IPS-15b (cell line): ENCODE measurements around the gene ARID1B.

Source experiments
- H3K27me3 ChIP-seq: one replicate; pipeline ENCODE4 v1.6.1; 2013; ENCODE audit warnings: low read length; ENCODE audit not compliant: control insufficient read depth, insufficient read depth
- H3K36me3 ChIP-seq: one replicate; pipeline ENCODE4 v1.6.1; 2013; ENCODE audit warnings: low read length; ENCODE audit not compliant: control insufficient read depth, insufficient read depth
- H3K4me1 ChIP-seq: one replicate; pipeline ENCODE4 v1.6.1; 2013; ENCODE audit warnings: mild to moderate bottlenecking, low read length; ENCODE audit not compliant: control insufficient read depth, insufficient read depth
- H3K4me3 ChIP-seq: one replicate; pipeline ENCODE4 v1.5.1; 2013; ENCODE audit warnings: low read depth, low read length
- H3K9ac ChIP-seq: one replicate; pipeline ENCODE4 v1.6.1; 2013; ENCODE audit warnings: low read depth, mild to moderate bottlenecking, low read length
- H3K9me3 ChIP-seq: one replicate; pipeline ENCODE4 v1.6.1; 2013; ENCODE audit warnings: mild to moderate bottlenecking, low read length; ENCODE audit not compliant: control insufficient read depth, insufficient read depth

The ARID1B gene

DNA sequence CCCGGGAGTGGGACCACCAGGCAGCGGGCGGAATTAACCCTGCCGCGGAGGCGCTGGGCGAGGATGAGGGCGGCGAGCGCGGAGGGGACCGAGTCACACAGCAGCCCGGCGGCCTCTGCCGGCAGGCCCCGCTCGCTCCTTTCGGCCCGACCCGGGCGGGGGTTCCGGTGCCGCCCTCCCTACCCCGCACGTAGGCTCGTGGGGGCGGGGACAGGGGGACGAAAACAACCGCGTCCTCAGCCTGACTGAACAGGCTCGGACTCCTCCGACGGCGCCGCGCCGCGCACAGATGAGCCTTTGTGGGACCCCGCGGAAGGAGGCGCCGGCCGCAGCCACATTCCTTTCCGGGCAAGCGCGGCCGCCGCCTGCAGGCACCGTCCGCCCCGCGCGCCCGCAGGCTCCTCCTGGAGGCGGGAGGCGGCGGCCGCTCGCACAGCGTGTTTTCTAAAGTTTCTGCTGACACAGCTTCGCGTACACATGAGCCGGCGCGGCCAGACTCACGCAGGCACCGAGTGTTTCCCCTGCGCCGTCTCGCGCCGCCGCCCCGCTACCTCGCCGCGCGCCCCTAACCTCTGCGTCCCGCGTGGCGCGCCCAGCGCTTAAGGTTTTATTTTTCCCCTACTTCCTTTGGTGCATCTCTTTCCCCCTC, 244.3 kb downstream of the ARID1B start:
- Histone ChIP-seq H3K9me3 (no peaks in the 10 kb centered on the region), H3K4me1 (peaks cover 11% of the 10 kb centered on the region), H3K27me3 (no peaks in the 10 kb centered on the region), H3K4me3 (peak overlapping the region; percentile 78), H3K9ac (peak overlapping the region; percentile 92), H3K36me3 (no peaks in the 10 kb centered on the region)

DNA sequence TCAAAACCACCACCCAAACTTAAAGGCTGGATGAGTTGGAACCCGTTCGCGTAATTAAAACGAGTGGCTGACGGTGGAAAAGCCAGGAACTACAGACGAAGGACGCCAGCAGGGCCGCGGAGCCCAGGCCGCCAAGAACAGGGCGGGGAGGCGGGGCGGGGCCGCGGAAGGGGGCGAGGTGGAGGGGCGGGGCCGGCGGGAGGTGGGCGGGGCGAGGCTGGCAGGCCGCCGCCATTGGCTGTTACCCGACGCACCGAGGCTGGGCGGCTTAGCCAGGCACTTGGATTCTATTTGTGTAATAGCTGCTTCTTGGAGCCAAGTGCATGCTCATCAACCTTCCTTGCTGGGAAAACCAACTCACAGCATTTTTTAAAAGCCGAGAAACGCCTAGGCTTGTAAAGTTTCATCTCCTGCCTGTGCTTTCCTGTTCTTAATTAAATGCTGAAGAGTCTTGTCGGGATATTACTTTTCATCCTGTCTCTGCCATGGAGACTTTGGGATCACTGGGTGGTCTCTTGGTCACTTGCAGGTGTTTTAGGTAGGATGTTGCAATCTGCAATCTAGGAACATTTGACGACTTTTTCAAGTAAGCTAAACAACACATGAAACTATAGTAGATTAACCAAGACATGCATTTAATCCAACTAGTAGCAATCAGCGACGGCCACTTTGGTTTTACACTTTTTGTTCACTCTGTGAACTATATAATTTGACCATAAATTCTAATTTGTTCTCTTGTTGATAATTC, 245.0 kb downstream of the ARID1B start:
- Histone ChIP-seq H3K4me3 (peak overlapping the region; percentile 78), H3K4me1 (peaks cover 11% of the 10 kb centered on the region), H3K36me3 (no peaks in the 10 kb centered on the region)

DNA sequence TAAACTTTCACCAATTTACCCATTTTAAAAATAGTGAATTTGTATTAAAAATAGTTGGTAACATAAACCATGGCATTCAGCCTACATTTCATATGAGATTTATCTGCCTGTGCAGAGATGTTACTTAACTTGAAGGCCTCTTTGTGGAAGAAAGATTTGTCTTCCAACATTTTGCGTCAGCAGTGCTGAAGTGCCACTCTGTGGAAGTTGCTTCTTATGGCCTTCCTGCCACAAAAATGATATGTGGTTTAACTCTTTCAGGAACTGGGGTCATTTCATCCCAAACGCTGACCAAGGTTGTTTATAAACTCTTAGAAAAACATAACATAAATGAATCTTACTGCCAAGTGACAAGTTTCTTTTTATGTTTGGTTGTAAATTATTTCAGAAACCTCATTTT, 246.8 kb downstream of the ARID1B start:
- Histone ChIP-seq H3K4me1 (peaks cover 9% of the 10 kb centered on the region), H3K27me3 (no peaks in the 10 kb centered on the region), H3K9ac (no peak overlapping the region), H3K36me3 (no peaks in the 10 kb centered on the region), H3K9me3 (no peaks in the 10 kb centered on the region), H3K4me3 (no peak overlapping the region)

More for the DNA sequence above, 245.0 kb downstream of the ARID1B start:
- H3K9me3 ChIP-seq = no peaks in the 10 kb centered on the region
- H3K27me3 ChIP-seq = no peaks in the 10 kb centered on the region
- peak overlapping the region; percentile 76 for H3K9ac ChIP-seq

DNA sequence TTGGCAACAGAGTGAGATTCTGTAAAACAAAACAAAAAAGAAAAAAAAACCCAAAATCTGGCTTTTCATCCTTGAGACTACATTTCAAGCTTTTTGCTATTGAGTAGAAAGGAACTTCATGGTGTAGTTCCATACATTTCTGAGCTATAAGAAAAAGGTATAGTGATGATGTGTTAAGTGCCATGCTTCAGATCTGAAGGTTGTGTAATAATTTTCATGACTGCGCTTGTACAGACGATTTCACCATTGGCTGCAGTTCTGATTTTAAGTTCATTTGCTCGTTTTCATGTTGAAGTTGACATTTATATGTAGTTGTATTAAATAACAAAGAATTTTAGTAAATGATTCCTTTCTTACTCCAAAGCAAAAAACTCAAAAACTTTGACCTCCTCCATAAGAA, 247.6 kb downstream of the ARID1B start:
- H3K36me3 ChIP-seq = no peaks in the 10 kb centered on the region
- H3K27me3 ChIP-seq = no peaks in the 10 kb centered on the region
- H3K9me3 ChIP-seq = no peaks in the 10 kb centered on the region
- no peak overlapping the region for H3K4me3 ChIP-seq
- H3K9ac ChIP-seq = no peak overlapping the region
- peaks cover 9% of the 10 kb centered on the region for H3K4me1 ChIP-seq

DNA sequence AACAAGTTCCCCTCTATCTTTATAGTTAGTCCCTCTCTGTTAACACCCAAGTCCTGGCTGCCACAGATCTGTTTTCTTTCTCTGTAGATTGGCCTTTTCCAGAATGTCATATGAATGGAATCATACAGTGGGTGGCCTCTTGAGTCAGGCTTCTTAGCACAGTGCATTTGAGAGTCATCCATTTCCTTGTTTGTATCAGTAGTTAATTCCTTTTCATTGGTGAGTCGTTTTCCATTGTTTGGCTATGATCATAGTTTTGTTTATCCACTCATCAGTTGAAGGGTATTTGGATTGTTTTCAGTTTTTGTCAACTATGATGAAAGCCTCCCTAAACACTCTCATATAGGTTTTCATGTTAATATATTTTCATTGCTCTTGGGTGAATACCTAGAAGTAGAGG, 248.3 kb downstream of the ARID1B start:
- Histone ChIP-seq H3K36me3 (no peaks in the 10 kb centered on the region), H3K4me1 (peaks cover 9% of the 10 kb centered on the region), H3K9me3 (no peaks in the 10 kb centered on the region), H3K9ac (no peak overlapping the region), H3K27me3 (no peaks in the 10 kb centered on the region), H3K4me3 (no peak overlapping the region)

DNA sequence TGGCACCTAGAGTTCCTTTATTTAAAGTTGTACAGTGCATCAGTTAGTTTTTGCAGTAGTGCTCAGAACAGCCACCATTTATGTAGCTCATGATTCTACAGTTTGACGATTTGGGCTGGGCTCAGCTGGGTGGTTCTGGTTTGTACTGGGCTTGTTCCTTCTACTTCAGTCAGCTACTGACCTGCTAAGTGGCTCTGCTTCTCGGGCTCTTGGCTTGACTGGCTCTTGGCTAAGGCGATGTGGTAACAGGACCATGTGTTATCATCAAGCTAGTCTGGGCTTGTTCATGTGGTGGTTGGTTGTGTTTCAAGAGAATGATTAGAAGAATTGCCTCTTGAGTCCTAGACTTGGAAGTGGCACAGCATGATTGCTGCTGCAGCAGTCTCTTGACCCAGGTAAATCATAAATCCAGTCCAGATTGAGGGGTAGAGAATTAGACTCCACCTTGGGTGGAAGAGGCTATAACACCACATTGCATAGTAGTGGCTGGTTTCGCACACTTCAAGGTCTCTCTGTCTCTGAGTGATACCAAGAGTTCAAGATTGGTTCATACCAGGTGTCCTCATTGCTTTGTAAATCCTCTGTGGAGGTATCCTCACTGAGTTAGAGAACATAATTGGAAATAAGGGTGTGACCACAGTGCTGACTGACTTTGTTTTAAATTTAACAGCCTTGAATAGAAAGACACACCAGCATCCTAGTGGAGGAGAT, 253.0 kb downstream of the ARID1B start:
- no peaks in the 10 kb centered on the region for H3K36me3 ChIP-seq
- H3K9me3 ChIP-seq = no peaks in the 10 kb centered on the region
- H3K9ac ChIP-seq = no peak overlapping the region
- no peaks in the 10 kb centered on the region for H3K27me3 ChIP-seq
- H3K4me3 ChIP-seq = no peak overlapping the region
- H3K4me1 ChIP-seq = peaks cover 10% of the 10 kb centered on the region

DNA sequence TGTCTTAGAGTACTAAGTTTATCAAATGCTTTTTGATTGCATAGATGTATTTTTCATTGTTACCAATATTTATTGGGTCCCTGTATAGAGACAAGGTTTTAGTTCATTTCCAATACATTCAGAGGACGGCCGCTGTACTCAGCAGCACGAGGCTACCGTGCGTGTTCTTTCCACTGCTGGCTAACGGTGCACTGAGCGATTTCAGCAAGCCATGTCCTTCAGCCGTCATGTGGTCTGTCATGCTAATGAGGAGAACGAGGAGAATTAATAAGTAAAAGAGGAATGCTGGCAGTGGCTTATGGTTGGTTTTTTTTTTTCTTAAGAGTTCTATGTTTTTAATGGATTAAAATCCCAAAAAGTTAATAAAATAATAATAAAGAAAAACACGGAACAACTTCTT, 253.6 kb downstream of the ARID1B start:
- no peaks in the 10 kb centered on the region for H3K9me3 ChIP-seq
- no peak overlapping the region for H3K9ac ChIP-seq
- no peaks in the 10 kb centered on the region for H3K36me3 ChIP-seq
- H3K4me1 ChIP-seq = peaks cover 15% of the 10 kb centered on the region
- H3K4me3 ChIP-seq = no peak overlapping the region
- H3K27me3 ChIP-seq = no peaks in the 10 kb centered on the region

DNA sequence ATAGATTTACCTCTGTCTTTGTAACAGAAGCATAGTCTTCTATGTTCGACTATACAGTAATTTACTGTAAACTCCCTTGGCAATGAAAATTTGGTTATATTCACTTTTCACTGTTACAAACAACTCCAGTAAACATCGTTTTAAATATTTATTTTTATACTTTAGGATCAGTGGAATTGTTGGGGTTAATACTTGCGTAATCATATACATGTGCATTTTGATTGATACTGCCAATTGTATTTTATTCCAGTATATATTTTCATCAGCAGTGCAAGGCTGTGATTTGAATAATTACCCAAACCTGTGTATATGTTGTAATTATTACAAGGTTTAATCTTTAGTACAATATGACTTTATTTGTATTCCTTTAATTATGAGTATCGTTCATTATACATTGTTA, 255.7 kb downstream of the ARID1B start:
- H3K4me3 ChIP-seq = no peak overlapping the region
- no peaks in the 10 kb centered on the region for H3K9me3 ChIP-seq
- H3K27me3 ChIP-seq = no peaks in the 10 kb centered on the region
- H3K9ac ChIP-seq = no peak overlapping the region
- no peaks in the 10 kb centered on the region for H3K36me3 ChIP-seq
- peaks cover 30% of the 10 kb centered on the region for H3K4me1 ChIP-seq

DNA sequence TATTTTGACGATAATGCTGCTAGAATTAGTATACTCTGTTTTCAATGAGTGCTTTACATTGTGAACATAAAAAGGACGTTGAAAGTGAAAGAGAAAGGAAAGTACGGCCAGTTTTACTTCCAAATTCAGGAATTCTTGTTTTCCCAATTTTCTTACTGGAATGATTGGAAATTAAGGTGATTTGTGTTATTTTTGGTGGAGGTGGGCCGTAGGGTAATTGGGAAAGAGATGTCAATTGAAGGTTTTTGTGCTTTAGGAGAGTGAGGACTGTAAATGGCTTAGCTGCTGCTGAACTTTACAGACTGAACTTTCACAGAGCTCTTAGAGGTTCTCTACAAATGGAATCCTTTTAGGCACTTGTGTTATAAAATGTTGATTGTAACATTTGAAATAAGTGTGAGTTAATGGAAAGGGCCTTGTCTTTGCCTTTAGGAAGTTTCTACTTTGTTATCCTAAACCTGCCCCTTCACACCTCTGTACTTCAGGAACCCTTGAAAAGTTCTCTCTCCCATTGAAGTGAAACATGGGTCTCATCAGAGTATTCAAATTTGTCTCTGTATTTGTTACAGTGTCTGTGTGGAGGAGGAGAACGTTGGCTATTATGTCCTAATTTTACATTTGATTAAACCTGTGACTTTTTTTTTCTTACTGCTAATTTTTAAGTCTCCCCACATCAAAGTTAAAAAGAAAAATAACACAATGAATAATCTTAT, 256.4 kb downstream of the ARID1B start:
- no peaks in the 10 kb centered on the region for H3K9me3 ChIP-seq
- H3K4me3 ChIP-seq = no peak overlapping the region
- no peak overlapping the region for H3K9ac ChIP-seq
- H3K36me3 ChIP-seq = no peaks in the 10 kb centered on the region
- peaks cover 30% of the 10 kb centered on the region for H3K4me1 ChIP-seq
- H3K27me3 ChIP-seq = no peaks in the 10 kb centered on the region

DNA sequence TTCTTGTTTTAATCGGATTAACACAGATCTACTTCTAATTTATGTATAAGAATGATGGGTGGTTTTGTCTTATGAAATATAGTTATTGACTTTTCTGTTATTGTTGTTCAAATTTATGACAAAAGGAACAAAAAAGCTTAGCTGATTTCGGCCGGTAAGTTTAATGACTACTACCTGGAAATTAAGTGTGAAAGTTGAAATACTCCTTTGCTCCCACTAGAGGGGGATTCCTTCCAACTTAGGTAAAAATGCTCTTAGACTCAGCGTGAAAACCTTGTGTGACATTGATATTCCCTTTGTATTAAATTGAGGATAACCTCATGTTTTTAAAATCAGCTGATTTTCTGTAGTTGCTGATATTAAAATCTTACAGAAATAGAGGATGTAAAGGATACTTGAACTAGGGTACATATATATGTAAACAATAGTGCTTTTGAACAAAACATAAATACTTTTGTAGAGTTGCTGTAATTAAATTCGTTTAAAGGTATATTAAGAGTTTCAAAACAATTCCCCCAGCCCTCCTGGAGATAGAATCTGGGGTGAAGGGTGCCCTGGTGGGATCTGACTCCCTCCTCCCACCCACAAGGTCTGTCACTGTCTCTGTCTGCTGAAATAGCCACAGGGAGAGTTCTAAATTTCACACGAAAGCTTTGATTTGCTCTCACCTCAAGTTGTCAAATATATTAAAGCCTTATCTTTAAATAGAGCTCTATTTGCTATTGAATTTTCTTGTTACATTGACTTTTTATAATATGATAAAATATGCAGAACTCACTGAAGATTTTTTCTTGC, 257.5 kb downstream of the ARID1B start:
- no peak overlapping the region for H3K9ac ChIP-seq
- H3K27me3 ChIP-seq = no peaks in the 10 kb centered on the region
- no peak overlapping the region for H3K4me3 ChIP-seq
- no peaks in the 10 kb centered on the region for H3K9me3 ChIP-seq
- H3K4me1 ChIP-seq = peaks cover 30% of the 10 kb centered on the region
- no peaks in the 10 kb centered on the region for H3K36me3 ChIP-seq

DNA sequence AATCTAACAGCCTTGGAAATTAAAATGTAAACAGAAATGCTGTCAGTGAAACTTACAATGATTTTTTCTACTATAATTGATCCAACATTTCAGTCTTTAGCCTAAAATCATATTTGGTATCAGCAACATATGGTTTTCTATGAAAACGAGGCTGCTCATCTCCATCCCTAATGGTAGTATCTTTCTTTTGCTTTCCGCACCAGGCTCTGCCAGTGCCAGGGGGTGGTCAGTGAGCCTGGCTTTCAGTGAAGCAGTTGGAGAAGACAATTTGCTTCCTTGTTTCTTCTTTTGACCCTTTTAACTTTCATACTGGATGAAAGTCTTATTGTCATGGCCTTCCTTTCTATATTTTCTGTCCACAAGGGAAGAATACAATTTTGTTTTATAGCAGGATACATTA, 258.4 kb downstream of the ARID1B start:
- Histone ChIP-seq H3K4me3 (no peak overlapping the region), H3K27me3 (no peaks in the 10 kb centered on the region), H3K36me3 (no peaks in the 10 kb centered on the region), H3K4me1 (peaks cover 30% of the 10 kb centered on the region), H3K9ac (no peak overlapping the region), H3K9me3 (no peaks in the 10 kb centered on the region)
